GM12878 (cell line): ENCODE data around the gene C11orf65. TPM values are rescaled to one million over a fixed set of nuclear protein-coding genes. Genes with fewer than 3 reads are reported as not detected.

ENCODE experiments used
- BACH1 ChIP-seq: fragments of 450-650 bp; IDR thresholded peaks from 2 replicates; pipeline ENCODE4 v1.6.1; 2017; ENCODE audit warnings: mild to moderate bottlenecking, borderline replicate concordance
- BCL11A ChIP-seq: IDR thresholded peaks from 2 replicates; pipeline ENCODE4 v1.6.1; 2011; ENCODE audit warnings: low read depth, low read length
- CBX3 ChIP-seq: fragments of 200-600 bp; sonication (generic); IDR thresholded peaks from 2 replicates; pipeline ENCODE4 v1.6.1; 2016; ENCODE audit warnings: low read depth, borderline replicate concordance
- CEBPB ChIP-seq, 2 experiments: fragments of 150-350 bp in 1 of 2; IDR thresholded peaks; 2 replicates each; pipeline ENCODE4 v1.6.1; 2012 to 2014; ENCODE audit warnings: low read depth in 2 of 2, low read length in 2 of 2, borderline replicate concordance in 1 of 2, inconsistent platforms in 1 of 2
- CHD1 ChIP-seq: IDR thresholded peaks from 2 replicates; pipeline ENCODE4 v1.6.1; 2012; ENCODE audit warnings: low read depth, low read length, improper control_type of control experiment
- DPF2 ChIP-seq: fragments of 450-650 bp; IDR thresholded peaks from 2 replicates; pipeline ENCODE4 v1.6.1; 2017; ENCODE audit warnings: mild to moderate bottlenecking
- EP300 ChIP-seq, 2 experiments: fragments of 150-350 bp in 1 of 2; IDR thresholded peaks; 2 replicates each; pipeline ENCODE4 v1.6.1; 2011 to 2012; ENCODE audit warnings: low read depth in 2 of 2, low read length in 2 of 2, borderline replicate concordance in 1 of 2, improper control_type of control experiment in 1 of 2, inconsistent platforms in 1 of 2; ENCODE audit not compliant: control insufficient read depth in 1 of 2
- FOXK2 ChIP-seq: fragments of 450-650 bp; IDR thresholded peaks from 2 replicates; pipeline ENCODE4 v1.6.1; 2017; ENCODE audit warnings: mild to moderate bottlenecking, moderate library complexity
- IKZF1 ChIP-seq: fragments of 450-650 bp; conservative IDR thresholded peaks from 2 replicates; pipeline ENCODE4 v1.6.1; 2017; ENCODE audit warnings: antibody characterized with exemption, mild to moderate bottlenecking
- IRF5 ChIP-seq: fragments of 450-650 bp; IDR thresholded peaks from 2 replicates; pipeline ENCODE4 v1.6.1; 2017; ENCODE audit warnings: borderline replicate concordance
- KDM1A ChIP-seq: fragments of 200-600 bp; sonication (generic); IDR thresholded peaks from 2 replicates; pipeline ENCODE4 v1.6.1; 2016; ENCODE audit warnings: borderline replicate concordance
- MTA3 ChIP-seq: IDR thresholded peaks from 2 replicates; pipeline ENCODE4 v1.6.1; 2012; ENCODE audit warnings: low read length, inconsistent platforms, borderline replicate concordance
- NFIC ChIP-seq: IDR thresholded peaks from 2 replicates; pipeline ENCODE4 v1.6.1; 2012; ENCODE audit warnings: low read depth, mild to moderate bottlenecking, inconsistent platforms, low read length, moderate library complexity
- PAX5 ChIP-seq: IDR thresholded peaks from 2 replicates; pipeline ENCODE4 v1.6.1; 2011; ENCODE audit warnings: low read depth, low read length, borderline replicate concordance
- POLR2A ChIP-seq: IDR thresholded peaks from 2 replicates; pipeline ENCODE4 v1.6.1; 2011; ENCODE audit warnings: low read depth, mild to moderate bottlenecking, low read length
- POLR2AphosphoS2 ChIP-seq: IDR thresholded peaks from 2 replicates; pipeline ENCODE4 v1.6.1; 2011; ENCODE audit warnings: low read depth, mild to moderate bottlenecking, low read length, improper control_type of control experiment, moderate library complexity
- RUNX3 ChIP-seq: IDR thresholded peaks from 2 replicates; pipeline ENCODE4 v1.6.1; 2012; ENCODE audit warnings: low read length, inconsistent platforms
- STAT1 ChIP-seq: fragments of 450-650 bp; conservative IDR thresholded peaks from 2 replicates; pipeline ENCODE4 v1.6.1; 2014; ENCODE audit warnings: antibody characterized with exemption, mild to moderate bottlenecking
- TCF3 ChIP-seq: IDR thresholded peaks from 2 replicates; pipeline ENCODE4 v1.6.1; 2012; ENCODE audit warnings: low read depth, mild to moderate bottlenecking, low read length, borderline replicate concordance; ENCODE audit not compliant: insufficient read depth
- USF1 ChIP-seq: IDR thresholded peaks from 2 replicates; pipeline ENCODE4 v1.6.1; 2011; ENCODE audit warnings: borderline replicate concordance, low read depth, mild to moderate bottlenecking, moderate library complexity, mixed read lengths, low read length; ENCODE audit not compliant: insufficient read depth; ENCODE audit errors: extremely low read length
- WRNIP1 ChIP-seq: IDR thresholded peaks from 2 replicates; pipeline ENCODE4 v1.6.1; 2011; ENCODE audit warnings: low read depth, low read length, improper control_type of control experiment, borderline replicate concordance
- ZBED1 ChIP-seq: IDR thresholded peaks from 2 replicates; pipeline ENCODE4 v1.6.1; 2016; ENCODE audit warnings: borderline replicate concordance
- ZBTB40 ChIP-seq: fragments of 450-650 bp; IDR thresholded peaks from 2 replicates; pipeline ENCODE4 v1.6.1; 2016; ENCODE audit warnings: mild to moderate bottlenecking, moderate library complexity, borderline replicate concordance
- ZZZ3 ChIP-seq: IDR thresholded peaks from 2 replicates; pipeline ENCODE4 v1.6.1; 2011; ENCODE audit warnings: low read depth; ENCODE audit not compliant: control insufficient read depth, insufficient read length
- polyA plus RNA-seq, 11 experiments: library from polyadenylated mRNA; depleted of rRNA in 4 of 11; unstranded in 6 of 11; stranded (reverse) in 5 of 11; fragments of >200 nt; fragmentation: Nextera tagmentation in 4 of 11; fragmentation: Illumina TruSeq in 1 of 11; extraction: Ambion mirVana in 4 of 11; extraction: Trizol in 1 of 11; gene quantifications; 1 replicate in 1 of 11; 2 replicates in 10 of 11; pipeline versions ENCODE4 v1.2.1 to v1.2.3, GENCODE V29; 2011 to 2016; ENCODE audit warnings: inconsistent platforms in 2 of 11, missing spikeins in 2 of 11, low read depth in 1 of 11
- total RNA-seq, 4 experiments: library from RNA; depleted of rRNA in 3 of 4; stranded (reverse); fragments of >200 nt in 3 of 4; fragmentation: Illumina TruSeq in 1 of 4; extraction: Trizol in 1 of 4; gene quantifications; 2 replicates each; pipeline versions ENCODE4 v1.2.1 to v1.2.3, GENCODE V29; 2013 to 2021

C11orf65 gene
- total and polyA plus RNA-seq, 10 of the 15 experiments (the other 5 are each of a cell fraction or from before 2014, with no cell fraction given): 0.71 to 2.0 (median 1.2) TPM

GRCh38 chr11:108497317-108498045 lies 30.2 kb upstream of the C11orf65 start (continued):
- no peak for TF ChIP-seq BACH1
- TF ChIP-seq WRNIP1: no peak
- TF ChIP-seq BCL11A: no peak
- TF ChIP-seq TCF3: no peak
- TF ChIP-seq KDM1A: no peak
- no peak for TF ChIP-seq ZZZ3
- TF ChIP-seq IKZF1: peak; percentile 82
- TF ChIP-seq POLR2AphosphoS2: no peak; the same call in 1 of the 2 replicates
- TF ChIP-seq USF1: no peak
- TF ChIP-seq NFIC: peak; percentile 27; the same call in 1 of the 2 replicates
- TF ChIP-seq POLR2A: peak; percentile 83
- no peak for TF ChIP-seq MTA3
- peak; percentile 38; the same call in 1 of the 2 replicates for TF ChIP-seq RUNX3
- TF ChIP-seq CBX3: no peak
- no peak for TF ChIP-seq CHD1
- TF ChIP-seq FOXK2: no peak
- TF ChIP-seq EP300 (IDR thresholded peaks at IDR 0.05; ENCODE audit: borderline replicate concordance in 1 of 2, control insufficient read depth in 1 of 2, low read depth in 2 of 2, low read length in 2 of 2): 0 out of 4 replicates have a peak, but pooled peaks of 1 of the 2 experiments have one; percentile 3
- no peak for TF ChIP-seq STAT1
- no peak for TF ChIP-seq PAX5
- peak; percentile 51; the same call in 1 of the 2 replicates for TF ChIP-seq ZBED1
- no peak for TF ChIP-seq DPF2
- no peak; the same call in 1 of the 2 replicates for TF ChIP-seq ZBTB40
- TF ChIP-seq CEBPB (IDR thresholded peaks at IDR 0.05; ENCODE audit: borderline replicate concordance in 1 of 2, low read depth in 2 of 2, low read length in 2 of 2): no peak
- no peak for TF ChIP-seq IRF5
